RWPE1 (cell line): Measurements from ENCODE around the gene ADGRE1.

ENCODE experiments used
- CTCF ChIA-PET: fragments of 350-600 bp; sonication (Branson Sonifier 250); formaldehyde crosslinking; extraction: SDS; loops from one replicate; lab custom pipeline; 2021; lab: Yijun Ruan, JAX
- POLR2A ChIA-PET: fragments of 400-600 bp; formaldehyde crosslinking; extraction: SDS; loops from one replicate; lab custom pipeline; 2020; ENCODE audit warnings: antibody characterized with exemption; ENCODE audit not compliant: low non-redundant PET; lab: Yijun Ruan, JAX
- DNase-seq: peaks from one replicate; pipeline ENCODE4 v3.0.0; 2012; ENCODE audit warnings: low spot score
- H3K27ac ChIP-seq: fragments of 450-650 bp; 2 replicates; pipeline ENCODE4 v1.5.1; 2017
- CTCF ChIP-seq: fragments of 450-650 bp; conservative IDR thresholded peaks from 2 replicates; pipeline ENCODE4 v1.5.1; 2017; ENCODE audit warnings: low read depth, mild to moderate bottlenecking

ADGRE1 gene

GRCh38 chr19:6887316-6887715, at the start of gene ADGRE1:
TSS of gene ADGRE1 (plus strand) at chr19:6887579. CDS start at chr19:6887609, 30 bp downstream.
- CTCF ChIA-PET = no interaction called here
- POLR2A ChIA-PET = no interaction called here
- TF ChIP-seq CTCF = no peak
- DNase-seq = no peak
- H3K27ac ChIP-seq = no peak within 1 kb of the TSS

- no peak overlapping the region for H3K27ac ChIP-seq
- DNase-seq = no peak
- TF ChIP-seq CTCF = no peak
- ChIA-PET POLR2A (interaction anchor here (0.6 kb wide), 1 partner anchor 57 kb away, joined by 3 read pairs; no protein-coding TSS in a partner anchor), CTCF (interaction anchor here (0.7 kb wide), 1 partner anchor 166 kb away, joined by 3 read pairs; no protein-coding TSS in a partner anchor)
Observed at GRCh38 chr19:6838062-6838655, 49.2 kb upstream of the ADGRE1 start.

DNA sequence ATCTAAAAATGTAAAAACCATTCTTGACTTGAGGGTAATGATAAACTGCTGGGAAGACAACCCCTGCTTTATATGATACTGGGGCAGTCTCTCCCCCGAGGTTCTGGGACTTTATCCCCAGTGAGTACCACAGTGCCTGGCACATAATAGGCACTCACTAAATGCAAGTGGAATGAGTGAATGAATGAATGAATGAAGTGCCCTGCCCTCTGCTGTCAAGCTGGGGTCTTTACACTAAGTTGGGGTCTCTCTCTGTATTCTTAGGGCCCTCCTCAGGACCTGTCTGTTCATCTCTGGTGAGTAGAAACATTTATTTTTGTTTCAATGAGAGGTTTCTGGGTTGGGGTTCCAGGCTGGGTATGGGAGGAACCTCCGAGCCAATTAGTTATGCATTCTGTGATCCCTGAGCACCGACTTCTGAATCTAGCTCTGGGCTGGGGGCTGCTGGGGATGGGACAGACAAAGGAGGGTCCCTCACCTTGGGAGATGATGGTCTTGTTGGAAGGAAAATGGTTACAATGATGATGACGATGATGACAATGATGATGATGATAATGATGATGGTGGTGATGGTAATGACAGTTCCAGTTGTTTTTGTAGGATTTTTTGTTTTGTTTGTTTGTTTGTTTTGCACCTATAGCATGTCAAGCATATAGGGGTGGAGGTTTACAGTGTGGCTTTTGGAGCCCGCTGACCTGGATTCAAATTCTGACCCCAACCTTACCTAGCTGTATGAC, 44.3 kb upstream of the ADGRE1 start:
- no peak for TF ChIP-seq CTCF
- no peak for DNase-seq
- no peak overlapping the region for H3K27ac ChIP-seq
- POLR2A ChIA-PET = no interaction called here
- CTCF ChIA-PET = no interaction called here

GRCh38 chr19:6847828-6848200, 39.6 kb upstream of the ADGRE1 start:
- ChIA-PET POLR2A (no interaction called here), CTCF (no interaction called here)
- TF ChIP-seq CTCF = no peak
- H3K27ac ChIP-seq = no peak overlapping the region
- no peak for DNase-seq

- no peak for DNase-seq
- CTCF ChIA-PET = interaction anchor here (0.7 kb wide), 1 partner anchor 589 kb away, joined by 6 read pairs; no protein-coding TSS in a partner anchor
- POLR2A ChIA-PET = no interaction called here
- TF ChIP-seq CTCF = no peak
- H3K27ac ChIP-seq = no peak overlapping the region
Observed at GRCh38 chr19:6848986-6849385, 38.4 kb upstream of the ADGRE1 start.

DNA sequence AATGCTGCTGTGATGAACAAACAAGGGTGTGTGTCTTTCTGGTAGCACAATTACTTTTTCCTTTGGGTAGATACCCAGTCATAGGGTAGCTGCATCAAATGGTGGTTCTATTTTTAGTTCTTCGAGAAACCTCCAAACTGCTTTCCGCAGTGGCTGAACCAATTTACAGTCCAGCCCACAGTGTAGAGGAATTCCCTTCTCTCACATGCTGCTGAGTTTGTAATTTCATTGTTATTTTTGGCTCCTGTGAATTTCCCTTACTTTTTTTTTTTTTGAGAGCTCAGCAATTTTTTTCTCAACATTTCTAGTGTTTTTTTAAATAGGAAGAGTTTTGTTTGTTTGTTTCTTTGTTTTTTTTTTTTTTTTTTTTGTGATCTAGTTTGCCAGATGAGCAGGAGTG, 37.5 kb upstream of the ADGRE1 start:
- POLR2A ChIA-PET = no interaction called here
- no peak for DNase-seq
- TF ChIP-seq CTCF = no peak
- CTCF ChIA-PET = interaction anchor here (0.6 kb wide), 2 partner anchors 14 to 50 kb away, joined by 3 to 5 read pairs; no protein-coding TSS in a partner anchor
- no peak overlapping the region for H3K27ac ChIP-seq
